ENCODE results near the gene TMEM41A. TPM values are rescaled to one million over a fixed set of nuclear protein-coding genes. Genes with fewer than 3 reads are reported as not detected.

Gene TMEM41A
- total RNA-seq (2014; rRNA removed; shearing (Covaris generic)), result 9.2 and 11.7 TPM in 2 replicates

- no peaks in the 10 kb centered on the region; the same call in 1 of the 2 replicates for H3K27me3 ChIP-seq (ENCODE audit: control insufficient read depth, insufficient read depth, low read length)
- peaks cover 15% of the 10 kb centered on the region for H3K36me3 ChIP-seq (replicated peaks; ENCODE audit: control insufficient read depth, insufficient read depth, low read length)
- H3K4me3 ChIP-seq (ENCODE audit: insufficient read depth, low read depth, low read length), result peak within 1 kb of the TSS; percentile 86
- DNase-seq, result peak; percentile 99
Observed at GRCh38 chr3:185498503-185499396, at the start of gene TMEM41A. TSS of gene TMEM41A (minus strand) at chr3:185499035. CDS start at chr3:185498961, 74 bp downstream.

- no peak overlapping the region for H3K4me3 ChIP-seq (ENCODE audit: insufficient read depth, low read depth, low read length)
- DNase-seq, result no peak
- no peaks in the 10 kb centered on the region for H3K36me3 ChIP-seq (replicated peaks; ENCODE audit: control insufficient read depth, insufficient read depth, low read length)
- H3K27me3 ChIP-seq (ENCODE audit: control insufficient read depth, insufficient read depth, low read length), result no peaks in the 10 kb centered on the region
Observed at GRCh38 chr3:185540695-185541094, 41.9 kb upstream of the TMEM41A start.

DNA sequence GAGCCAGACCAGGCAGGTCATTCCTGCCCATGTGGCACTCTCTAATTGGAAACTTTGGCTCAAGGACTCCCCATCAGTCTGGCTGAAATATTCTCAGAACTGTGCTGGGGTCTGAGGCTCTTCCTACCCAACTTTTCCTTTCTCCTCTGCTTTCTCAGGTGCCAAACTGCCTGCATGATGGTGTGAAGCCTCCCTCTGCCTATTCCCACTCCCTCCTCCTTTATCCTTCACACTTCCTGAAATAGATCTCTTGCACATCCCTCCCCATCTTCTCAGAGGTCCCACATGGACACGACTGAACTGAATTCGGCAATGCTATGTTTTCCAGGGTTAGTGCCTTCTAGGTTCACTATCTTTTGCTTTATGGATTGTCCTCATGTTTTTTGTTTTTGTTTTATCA is 41.1 kb upstream of the TMEM41A start:
- Histone ChIP-seq H3K4me3 (ENCODE audit: insufficient read depth, low read depth, low read length) (no peak overlapping the region), H3K36me3 (replicated peaks; ENCODE audit: control insufficient read depth, insufficient read depth, low read length) (no peaks in the 10 kb centered on the region), H3K27me3 (ENCODE audit: control insufficient read depth, insufficient read depth, low read length) (no peaks in the 10 kb centered on the region)
- no peak for DNase-seq

- DNase-seq, result no peak
- Histone ChIP-seq H3K4me3 (ENCODE audit: insufficient read depth, low read depth, low read length) (no peak overlapping the region), H3K27me3 (ENCODE audit: control insufficient read depth, insufficient read depth, low read length) (no peaks in the 10 kb centered on the region), H3K36me3 (replicated peaks; ENCODE audit: control insufficient read depth, insufficient read depth, low read length) (no peaks in the 10 kb centered on the region)
Observed at GRCh38 chr3:185537369-185537970, 38.6 kb upstream of the TMEM41A start.

GRCh38 chr3:185534511-185534910 is 35.7 kb upstream of the TMEM41A start:
- no peaks in the 10 kb centered on the region for H3K36me3 ChIP-seq (replicated peaks; ENCODE audit: control insufficient read depth, insufficient read depth, low read length)
- H3K4me3 ChIP-seq (ENCODE audit: insufficient read depth, low read depth, low read length), result no peak overlapping the region
- DNase-seq, result no peak
- H3K27me3 ChIP-seq (ENCODE audit: control insufficient read depth, insufficient read depth, low read length), result no peaks in the 10 kb centered on the region

GRCh38 chr3:185532901-185533300 is 34.1 kb upstream of the TMEM41A start:
- no peak overlapping the region for H3K4me3 ChIP-seq (ENCODE audit: insufficient read depth, low read depth, low read length)
- no peaks in the 10 kb centered on the region for H3K36me3 ChIP-seq (replicated peaks; ENCODE audit: control insufficient read depth, insufficient read depth, low read length)
- no peaks in the 10 kb centered on the region for H3K27me3 ChIP-seq (ENCODE audit: control insufficient read depth, insufficient read depth, low read length)
- DNase-seq, result no peak

DNA sequence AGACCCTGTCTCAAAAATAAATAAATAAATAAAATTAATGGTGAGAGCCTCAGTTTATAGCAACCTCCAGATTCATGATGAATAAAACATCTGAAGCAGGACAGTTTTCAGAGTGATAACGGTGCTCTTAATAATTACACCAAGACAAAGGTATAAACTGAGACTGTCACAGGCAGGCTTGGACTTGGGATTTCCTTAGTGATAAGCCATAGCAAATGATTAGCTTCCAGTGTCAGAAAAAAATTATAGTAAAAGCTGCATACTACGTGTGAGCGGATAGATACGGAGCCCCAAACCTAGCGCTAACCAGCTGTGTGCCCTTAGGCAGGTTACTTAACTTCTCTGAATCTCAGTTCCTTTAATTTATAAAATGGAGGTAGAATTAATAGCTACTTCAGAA is 32.0 kb upstream of the TMEM41A start:
- no peak overlapping the region for H3K4me3 ChIP-seq (ENCODE audit: insufficient read depth, low read depth, low read length)
- H3K27me3 ChIP-seq (ENCODE audit: control insufficient read depth, insufficient read depth, low read length), result no peaks in the 10 kb centered on the region
- DNase-seq, result no peak
- H3K36me3 ChIP-seq (replicated peaks; ENCODE audit: control insufficient read depth, insufficient read depth, low read length), result no peaks in the 10 kb centered on the region

DNA sequence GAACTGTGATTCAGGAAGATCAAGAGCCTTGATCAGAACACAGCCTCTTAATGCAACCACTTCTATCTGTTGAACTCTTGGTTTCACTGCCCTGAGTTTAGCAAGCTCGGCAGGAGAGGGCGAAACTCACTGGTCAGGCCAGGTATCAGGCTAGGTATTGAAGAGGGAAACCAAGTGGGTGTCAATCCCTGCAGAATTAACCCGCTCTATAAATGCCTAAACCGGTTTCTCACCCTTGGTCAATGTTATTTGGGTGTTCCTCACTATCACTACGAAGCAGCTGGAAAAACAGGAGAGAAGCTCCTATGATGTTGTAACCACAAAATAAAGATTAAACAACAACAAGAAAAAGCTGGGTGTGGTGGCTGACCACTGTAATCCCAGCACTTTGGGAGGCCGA is 29.7 kb upstream of the TMEM41A start:
- Histone ChIP-seq H3K4me3 (ENCODE audit: insufficient read depth, low read depth, low read length) (no peak overlapping the region), H3K27me3 (ENCODE audit: control insufficient read depth, insufficient read depth, low read length) (no peaks in the 10 kb centered on the region), H3K36me3 (replicated peaks; ENCODE audit: control insufficient read depth, insufficient read depth, low read length) (no peaks in the 10 kb centered on the region)
- DNase-seq, result no peak

GRCh38 chr3:185527364-185527763 is 28.5 kb upstream of the TMEM41A start:
- DNase-seq, result no peak
- Histone ChIP-seq H3K4me3 (ENCODE audit: insufficient read depth, low read depth, low read length) (no peak overlapping the region), H3K27me3 (ENCODE audit: control insufficient read depth, insufficient read depth, low read length) (no peaks in the 10 kb centered on the region), H3K36me3 (replicated peaks; ENCODE audit: control insufficient read depth, insufficient read depth, low read length) (no peaks in the 10 kb centered on the region)

DNA sequence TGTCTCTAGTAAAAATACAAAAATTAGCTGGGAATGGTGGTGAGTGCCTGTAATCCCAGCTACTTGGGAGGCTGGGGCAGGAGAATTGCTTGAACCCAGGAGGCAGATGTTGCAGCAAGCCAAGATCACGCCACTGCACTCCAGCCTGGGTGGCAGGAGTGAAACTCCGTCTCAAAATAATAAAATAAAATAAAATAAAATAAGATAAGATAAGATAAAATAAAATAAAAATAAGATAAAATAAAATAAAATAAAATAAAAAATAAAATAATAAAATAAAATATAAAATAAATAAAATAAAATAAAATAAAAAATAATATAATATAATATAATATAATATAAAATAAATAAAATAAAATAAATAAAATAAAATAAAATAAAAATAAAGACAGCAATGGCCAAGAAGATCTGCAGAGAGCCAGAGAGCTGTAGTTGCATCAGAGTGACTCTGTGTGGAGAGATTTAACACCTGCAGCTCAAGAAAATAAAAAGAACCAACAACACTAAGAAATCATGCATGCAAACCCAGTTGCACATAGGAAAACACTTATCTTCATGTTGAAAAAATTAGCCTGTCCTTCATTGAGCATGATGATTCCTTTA is 27.6 kb upstream of the TMEM41A start:
- Histone ChIP-seq H3K4me3 (ENCODE audit: insufficient read depth, low read depth, low read length) (no peak overlapping the region), H3K36me3 (replicated peaks; ENCODE audit: control insufficient read depth, insufficient read depth, low read length) (no peaks in the 10 kb centered on the region), H3K27me3 (ENCODE audit: control insufficient read depth, insufficient read depth, low read length) (no peaks in the 10 kb centered on the region; the same call in 1 of the 2 replicates)
- DNase-seq, result no peak

DNA sequence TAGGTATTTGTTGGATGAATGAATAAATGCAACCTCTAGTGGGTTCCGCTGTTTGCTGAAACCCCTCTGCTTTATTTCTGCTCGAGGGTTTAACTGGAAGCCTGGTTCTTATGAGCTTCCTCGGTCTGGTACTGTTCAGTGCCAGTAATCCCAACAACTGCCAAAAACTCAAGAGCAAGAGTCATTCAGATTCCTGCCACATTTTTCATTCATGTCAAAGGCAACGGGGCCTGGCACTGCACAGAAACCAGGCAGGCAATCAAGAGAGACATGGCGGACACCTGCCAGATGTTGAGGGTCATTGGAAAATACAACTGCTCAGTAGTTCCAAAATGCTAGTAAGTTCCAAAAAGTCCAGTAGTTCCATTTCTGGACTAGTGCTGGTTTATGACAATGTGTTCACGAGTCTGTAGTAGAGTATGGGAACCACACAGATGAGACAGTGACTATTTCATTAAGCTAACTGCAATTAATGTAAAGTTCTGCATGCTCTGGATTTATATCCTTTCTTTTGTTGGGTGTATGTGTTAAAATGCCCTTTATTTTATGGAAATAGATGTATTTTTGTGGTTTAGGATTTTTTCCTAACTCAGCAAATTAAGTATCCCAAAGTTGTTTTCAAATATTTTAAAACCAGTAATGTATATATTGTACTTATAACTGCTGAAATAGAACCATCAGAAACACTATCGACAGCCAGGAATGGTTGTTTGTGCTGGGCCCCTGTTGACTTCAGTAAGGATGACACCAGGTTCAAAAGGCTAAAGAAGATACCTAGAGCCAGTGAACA is 22.7 kb upstream of the TMEM41A start:
- Histone ChIP-seq H3K36me3 (replicated peaks; ENCODE audit: control insufficient read depth, insufficient read depth, low read length) (no peaks in the 10 kb centered on the region), H3K27me3 (ENCODE audit: control insufficient read depth, insufficient read depth, low read length) (no peaks in the 10 kb centered on the region; the same call in 1 of the 2 replicates), H3K4me3 (ENCODE audit: insufficient read depth, low read depth, low read length) (no peak overlapping the region)
- DNase-seq, result no peak

GRCh38 chr3:185519021-185519420 is 20.2 kb upstream of the TMEM41A start:
- DNase-seq, result no peak
- H3K36me3 ChIP-seq (replicated peaks; ENCODE audit: control insufficient read depth, insufficient read depth, low read length), result no peaks in the 10 kb centered on the region
- H3K4me3 ChIP-seq (ENCODE audit: insufficient read depth, low read depth, low read length), result no peak overlapping the region
- H3K27me3 ChIP-seq (ENCODE audit: control insufficient read depth, insufficient read depth, low read length), result peaks cover 3% of the 10 kb centered on the region; the same call in 1 of the 2 replicates

GRCh38 chr3:185517387-185518130 is 18.7 kb upstream of the TMEM41A start:
- Histone ChIP-seq H3K4me3 (ENCODE audit: insufficient read depth, low read depth, low read length) (no peak overlapping the region), H3K36me3 (replicated peaks; ENCODE audit: control insufficient read depth, insufficient read depth, low read length) (no peaks in the 10 kb centered on the region), H3K27me3 (ENCODE audit: control insufficient read depth, insufficient read depth, low read length) (peaks cover 3% of the 10 kb centered on the region; the same call in 1 of the 2 replicates)
- DNase-seq, result no peak

- Histone ChIP-seq H3K27me3 (ENCODE audit: control insufficient read depth, insufficient read depth, low read length) (peaks cover 3% of the 10 kb centered on the region; the same call in 1 of the 2 replicates), H3K4me3 (ENCODE audit: insufficient read depth, low read depth, low read length) (no peak overlapping the region), H3K36me3 (replicated peaks; ENCODE audit: control insufficient read depth, insufficient read depth, low read length) (no peaks in the 10 kb centered on the region)
- no peak for DNase-seq
Observed at GRCh38 chr3:185511711-185512110, 12.9 kb upstream of the TMEM41A start.
